Measurements from ENCODE around the gene RNF4.
"Not testable (repeated sequence)": the region's sequence is repeated elsewhere in the genome, so short reads cannot be mapped to it uniquely, and the experiment has no call there.

RNF4 gene

GRCh38 chr4:2489081-2489805 lies 20.3 kb downstream of the RNF4 start:
- no peak for DNase-seq

DNA sequence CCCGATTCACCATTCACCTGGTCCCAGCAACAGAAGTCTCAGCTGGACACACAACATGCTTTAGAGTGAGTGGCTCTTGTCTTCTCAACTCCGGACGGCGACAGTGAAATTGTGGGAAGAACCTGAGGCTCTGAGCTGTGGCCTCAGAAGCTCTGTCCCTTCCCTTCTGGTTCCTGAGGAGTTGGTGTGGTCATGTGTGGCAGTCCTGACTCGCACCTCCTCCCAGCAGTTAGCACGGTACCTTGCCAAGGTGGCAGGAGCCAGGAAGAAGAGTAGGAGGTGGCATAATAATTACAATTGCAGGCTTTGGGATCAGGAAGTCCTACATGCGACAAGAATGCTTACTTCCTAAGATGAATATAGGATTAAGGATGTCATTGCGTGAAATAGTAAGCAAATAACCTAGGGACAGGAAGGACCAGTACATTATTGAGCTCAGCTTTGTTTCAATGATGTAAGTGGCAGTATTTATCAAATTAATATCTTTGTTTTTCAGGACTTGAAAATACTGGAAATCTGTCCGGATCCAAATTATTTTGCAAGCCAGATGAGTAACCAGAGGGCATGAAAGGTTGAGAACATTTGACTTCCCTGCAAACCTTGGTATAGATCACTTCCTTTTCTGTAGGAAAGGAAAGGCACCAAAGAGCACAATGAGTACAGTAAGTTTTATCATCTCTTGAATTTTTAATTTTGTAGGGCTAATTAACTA lies 21.1 kb downstream of the RNF4 start:
- no peak for DNase-seq

DNA sequence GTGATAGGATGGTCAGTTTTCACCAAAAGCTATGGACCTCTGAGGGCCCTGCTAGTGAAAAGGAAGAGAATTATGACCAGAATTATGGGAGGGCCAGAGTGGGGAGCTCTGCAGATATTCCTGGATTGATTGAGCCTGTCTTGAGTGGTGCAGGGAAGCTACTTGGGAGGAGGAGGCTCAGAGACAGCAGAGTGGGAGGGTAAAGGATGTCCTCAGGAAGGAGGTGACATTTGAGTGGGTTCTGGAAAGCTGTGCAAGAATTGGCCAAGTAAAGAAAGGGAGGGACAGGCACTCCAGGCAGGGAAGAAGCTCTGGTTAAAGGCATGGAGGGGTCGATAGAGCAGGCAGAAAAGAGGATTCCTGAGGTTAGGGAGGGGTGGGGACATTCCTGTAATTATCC lies 24.1 kb downstream of the RNF4 start:
- DNase-seq, result no peak

GRCh38 chr4:2494992-2495391 lies 26.1 kb downstream of the RNF4 start:
- DNase-seq, result no peak

GRCh38 chr4:2497324-2497723 lies 28.4 kb downstream of the RNF4 start:
- no peak for DNase-seq

- no peak for DNase-seq
Observed at GRCh38 chr4:2497931-2498330, 29.0 kb downstream of the RNF4 start.

- no peak for DNase-seq
Observed at GRCh38 chr4:2500547-2500946, 31.6 kb downstream of the RNF4 start.

GRCh38 chr4:2501034-2501594 lies 32.2 kb downstream of the RNF4 start:
- DNase-seq, result peak in 1 of 2 experiments; percentile 5

DNA sequence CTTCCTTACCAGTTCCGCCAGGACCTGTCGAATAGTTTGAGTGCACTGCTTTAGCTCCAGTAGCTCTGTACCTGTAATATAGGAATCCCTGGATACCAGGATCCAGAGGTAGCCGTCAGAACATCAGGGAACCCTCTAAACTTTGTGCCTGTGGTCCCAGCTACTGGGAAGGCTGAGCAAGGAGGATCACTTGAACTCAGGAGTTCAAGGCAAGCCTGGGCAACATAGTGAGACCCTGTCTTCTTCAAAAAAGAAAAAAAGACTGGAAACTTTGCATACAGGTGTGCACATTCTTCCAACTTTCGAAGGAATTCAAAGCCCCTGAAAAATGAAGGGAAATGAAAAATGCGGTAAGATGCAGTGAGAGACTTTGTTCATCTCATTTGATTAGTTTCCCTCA lies 34.9 kb downstream of the RNF4 start:
- DNase-seq, result no peak

DNA sequence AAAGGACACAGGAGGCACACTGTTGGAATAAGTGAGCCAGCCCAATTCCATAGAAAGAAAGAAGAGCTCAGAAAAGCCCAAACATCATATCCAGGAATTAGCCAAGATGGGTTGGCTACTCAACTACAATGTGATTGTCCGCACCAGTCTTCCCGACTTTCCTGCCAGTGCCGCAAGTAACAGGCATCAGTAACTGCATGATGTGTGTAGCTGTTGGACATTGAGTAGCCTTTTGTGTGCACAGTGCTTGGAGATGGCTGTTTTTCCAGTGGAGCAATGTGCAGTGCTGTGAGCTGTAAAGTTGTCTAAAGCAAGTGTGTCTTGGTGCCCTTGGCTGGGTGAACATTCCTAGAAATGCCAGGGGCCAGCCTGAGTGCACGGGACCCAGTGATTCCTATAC lies 38.4 kb downstream of the RNF4 start:
- no peak for DNase-seq

DNA sequence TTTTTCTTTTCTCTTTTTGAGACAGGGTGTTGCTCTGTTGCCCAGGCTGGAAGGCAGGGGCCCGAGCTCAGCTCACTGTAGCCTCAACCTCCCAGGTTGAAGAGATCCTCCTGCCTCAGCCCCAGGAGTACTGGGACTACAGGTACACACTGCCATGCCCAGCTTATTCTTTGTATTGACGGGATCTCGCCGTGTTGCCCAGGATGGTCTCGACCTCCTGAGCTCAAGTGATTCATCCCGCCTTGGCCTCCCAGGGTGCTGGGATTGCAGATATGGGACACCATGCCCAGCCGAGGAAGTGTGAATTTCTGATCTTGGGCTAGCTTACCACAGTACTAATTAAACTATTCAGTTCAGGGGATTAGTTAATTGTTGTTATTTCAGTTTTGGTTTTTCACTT lies 38.9 kb downstream of the RNF4 start:
- DNase-seq, result no peak

GRCh38 chr4:2510351-2511259 lies 41.7 kb downstream of the RNF4 start:
- no peak for DNase-seq

GRCh38 chr4:2511645-2512131 lies 42.8 kb downstream of the RNF4 start:
- DNase-seq, result no peak

DNA sequence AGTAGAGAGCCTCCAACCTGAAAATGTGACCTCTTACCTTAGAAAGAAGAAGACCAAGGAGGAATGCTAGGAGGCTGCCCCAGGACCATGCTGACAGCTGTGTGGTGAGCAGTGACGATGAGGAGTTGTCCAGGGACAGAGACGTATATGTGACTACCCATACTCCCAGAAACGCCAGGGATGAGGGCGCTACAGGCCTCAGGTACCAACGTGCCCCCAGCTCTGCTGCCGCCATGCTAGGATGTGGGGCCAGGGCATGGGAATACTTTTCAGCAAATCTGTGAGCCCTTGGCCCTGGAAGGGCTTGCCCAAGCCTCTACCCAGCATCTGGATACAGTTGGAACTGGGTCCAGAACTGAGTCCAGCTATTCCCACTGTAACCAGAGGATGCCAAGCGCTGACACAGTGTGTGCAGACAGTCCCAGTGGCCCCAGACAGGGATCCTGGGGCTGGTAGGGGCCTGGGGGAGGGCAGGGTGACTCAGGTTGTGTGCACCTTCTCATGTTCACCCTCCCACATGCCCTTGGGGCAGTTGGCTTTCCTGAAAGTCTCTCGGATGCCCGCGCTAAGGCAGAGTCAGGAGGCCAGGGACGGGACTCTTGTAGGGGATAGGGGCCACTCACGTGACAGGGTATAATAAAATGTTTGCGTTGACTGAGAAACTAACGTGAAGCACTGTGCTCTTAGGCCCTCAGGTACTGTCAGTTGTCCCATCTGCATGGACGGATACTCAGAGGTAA lies 43.7 kb downstream of the RNF4 start:
- no peak for DNase-seq

- DNase-seq, result not testable (repeated sequence)
Observed at GRCh38 chr4:2514193-2514592, 45.3 kb downstream of the RNF4 start.

GRCh38 chr4:2514944-2515343 lies 46.0 kb downstream of the RNF4 start:
- not testable (repeated sequence) for DNase-seq

DNA sequence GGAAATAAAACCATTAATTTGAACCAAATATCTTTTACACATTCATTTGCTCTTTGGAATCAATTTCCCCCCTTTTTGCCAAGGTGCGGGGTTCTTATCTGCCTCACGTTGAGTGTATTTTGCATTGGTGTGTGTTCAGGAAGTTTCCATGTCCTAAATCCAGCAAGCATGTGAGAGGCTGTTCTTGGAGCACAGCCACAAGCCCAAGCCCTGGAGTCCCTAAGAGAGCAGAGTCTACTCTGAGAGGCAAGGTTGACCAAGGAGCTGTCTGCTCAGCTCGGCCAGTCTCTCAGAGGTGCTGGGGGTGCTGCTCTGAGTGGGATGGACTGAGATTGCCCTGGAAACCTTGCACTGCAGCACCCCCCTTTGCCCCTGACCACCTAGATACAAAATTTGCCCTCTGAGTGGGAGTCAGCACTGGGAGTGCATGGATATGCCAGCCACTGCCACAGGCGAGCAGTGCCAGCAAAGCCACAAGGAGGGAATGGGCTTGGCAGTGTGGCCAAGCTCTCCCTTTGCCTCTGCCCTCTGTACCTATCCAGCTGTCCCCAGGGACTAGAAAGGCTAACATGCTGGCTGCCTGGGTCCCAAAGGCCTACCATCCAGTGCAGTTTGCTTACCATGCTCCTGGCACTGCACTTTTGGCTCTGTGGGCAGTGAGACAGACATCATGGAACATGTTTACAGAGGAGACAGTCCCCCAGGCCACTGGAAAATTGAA lies 47.1 kb downstream of the RNF4 start:
- no peak for DNase-seq

GRCh38 chr4:2516635-2517034 lies 47.7 kb downstream of the RNF4 start:
- DNase-seq, result no peak

GRCh38 chr4:2526559-2526958 lies 57.7 kb downstream of the RNF4 start:
- no peak for DNase-seq

- no peak for DNase-seq
Observed at GRCh38 chr4:2534904-2535375, 66.0 kb downstream of the RNF4 start.

Measured in AML-193 (cell line).